GM10266 (cell line): ENCODE data around the gene NKX2-3.

Source experiments
- DNase-seq: peaks from one replicate; pipeline ENCODE4 v3.0.0; 2012; ENCODE audit errors: extremely low spot score
- CTCF ChIP-seq: IDR thresholded peaks from 2 replicates; pipeline ENCODE4 v1.5.1; 2012; ENCODE audit warnings: mild to moderate bottlenecking, low read depth; ENCODE audit not compliant: control insufficient read depth, insufficient read depth; ENCODE audit errors: missing control alignments

Gene NKX2-3

DNA sequence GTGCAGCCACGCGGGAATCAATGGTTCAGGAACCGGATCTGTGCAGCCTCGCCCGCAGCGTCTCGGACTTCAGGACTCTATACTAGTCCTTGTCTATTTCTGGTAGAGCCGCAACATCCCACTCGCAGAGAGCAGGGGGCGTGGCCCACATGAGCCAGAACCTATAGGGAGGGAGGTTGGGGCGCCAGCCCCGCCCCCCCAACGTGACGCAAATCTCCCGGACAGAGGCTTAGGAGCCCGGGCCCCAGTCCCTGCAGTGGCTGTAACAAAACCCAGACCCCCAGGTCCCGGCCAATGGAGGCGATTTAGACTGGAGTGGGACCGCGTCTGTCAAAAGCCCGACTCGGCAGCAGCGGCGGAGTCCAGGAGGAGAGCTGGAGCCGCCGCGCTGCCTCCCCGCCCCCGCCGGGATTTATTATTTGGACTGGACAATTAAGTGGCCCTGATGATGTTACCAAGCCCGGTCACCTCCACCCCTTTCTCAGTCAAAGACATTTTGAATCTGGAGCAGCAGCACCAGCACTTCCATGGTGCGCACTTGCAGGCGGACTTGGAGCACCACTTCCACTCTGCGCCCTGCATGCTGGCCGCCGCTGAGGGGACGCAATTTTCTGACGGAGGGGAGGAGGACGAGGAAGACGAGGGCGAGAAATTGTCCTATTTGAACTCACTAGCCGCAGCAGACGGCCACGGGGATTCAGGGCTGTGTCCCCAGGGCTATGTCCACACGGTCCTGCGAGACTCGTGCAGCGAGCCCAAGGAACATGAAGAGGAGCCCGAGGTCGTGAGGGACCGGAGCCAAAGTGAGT is at the start of gene NKX2-3:
NKX2-3 (plus strand) TSS at position 256 of the 809 bp plus-strand sequence; CDS start at position 446, 190 bp downstream.
- peak; percentile 80 for DNase-seq
- TF ChIP-seq CTCF = no peak

- TF ChIP-seq CTCF = peak; percentile 4
- no peak for DNase-seq
Observed at GRCh38 chr10:99484626-99485581, 47.8 kb upstream of the NKX2-3 start.

GRCh38 chr10:99487125-99487807 is 45.5 kb upstream of the NKX2-3 start:
- TF ChIP-seq CTCF = no peak

DNA sequence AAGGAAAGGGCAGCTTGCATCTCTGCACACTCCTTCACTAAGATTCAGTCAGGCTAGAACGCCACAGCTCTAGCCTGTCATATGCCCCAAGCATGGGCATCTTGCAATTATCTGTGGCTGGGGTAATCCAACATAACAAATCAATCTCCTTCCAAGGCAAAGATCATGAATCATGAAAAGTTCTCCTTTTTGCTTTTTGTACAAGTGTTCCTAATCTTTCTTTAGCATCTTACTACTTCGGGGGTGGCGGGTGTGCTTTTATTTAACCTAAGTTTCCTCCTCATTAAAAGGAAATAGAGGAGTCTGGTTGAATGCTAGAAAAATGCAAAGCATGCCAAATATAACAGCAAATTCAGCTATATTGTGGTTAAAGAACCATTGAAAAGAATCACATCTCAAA is 43.5 kb upstream of the NKX2-3 start:
- no peak for DNase-seq
- no peak for TF ChIP-seq CTCF

More at GRCh38 chr10:99487125-99487807, 45.5 kb upstream of the NKX2-3 start:
- no peak for DNase-seq

DNA sequence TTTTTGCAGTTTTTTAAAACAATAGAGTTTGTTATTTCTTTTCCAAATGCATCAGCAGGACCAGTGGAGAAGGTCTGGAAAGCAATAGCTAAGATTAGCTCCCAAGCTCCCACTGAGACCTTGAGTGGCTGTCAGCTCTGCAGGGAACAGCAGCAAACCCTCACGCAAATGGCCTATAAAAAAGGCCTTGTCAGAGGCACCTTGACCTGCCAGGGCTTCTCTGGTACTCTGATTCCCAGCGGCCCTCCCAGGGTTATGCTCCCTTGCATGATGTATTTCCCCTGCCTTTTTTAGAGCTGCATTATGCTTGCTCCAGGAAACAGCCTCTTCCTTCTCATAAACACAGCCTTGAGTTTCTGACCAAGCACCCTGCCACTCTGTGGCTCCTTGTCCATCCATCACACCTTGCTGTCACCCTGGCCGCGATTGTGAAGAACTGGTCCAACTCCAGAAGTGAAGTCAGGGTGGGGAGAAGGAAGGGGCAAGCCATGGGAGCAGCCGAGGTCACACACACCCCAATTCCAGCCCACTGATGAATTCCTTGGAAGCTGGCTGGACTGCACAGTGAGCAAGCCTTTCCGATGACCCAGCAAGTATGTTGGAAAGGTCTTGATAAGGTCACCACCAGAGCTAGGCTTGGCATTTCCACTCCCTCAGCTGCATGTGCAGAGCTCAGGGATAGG is 35.3 kb upstream of the NKX2-3 start:
- DNase-seq = no peak
- TF ChIP-seq CTCF = no peak

DNA sequence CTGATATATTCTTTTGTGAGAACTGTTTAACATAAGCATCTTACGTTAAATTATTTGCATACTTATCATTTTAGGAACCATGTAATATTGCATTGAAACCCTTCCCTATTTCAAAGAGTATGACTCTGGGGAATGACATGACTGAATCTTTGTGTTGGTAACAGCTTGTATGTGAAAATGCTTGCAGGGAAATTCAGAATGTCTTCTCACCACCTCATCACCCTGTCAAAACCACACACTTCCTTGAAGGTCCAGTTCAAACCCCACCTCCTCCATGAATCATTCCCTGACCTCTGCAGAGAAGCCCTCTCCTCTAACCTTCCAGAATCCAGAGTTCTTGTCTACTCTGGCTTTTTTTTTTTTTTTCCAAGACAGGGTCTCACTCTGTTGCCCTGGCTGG is 26.3 kb upstream of the NKX2-3 start:
- TF ChIP-seq CTCF = no peak
- DNase-seq = no peak
